Measurements from ENCODE around the gene XPOT.

The XPOT gene

GRCh38 chr12:64450057-64450640, 46.0 kb downstream of the XPOT start:
- H3K36me3 ChIP-seq (ENCODE audit: control insufficient read depth in 2 of 2, insufficient read depth in 2 of 2, low read length in 2 of 2) = peaks cover 11 to 14% of the 10 kb centered on the region in 2 donors
- H3K4me1 ChIP-seq (ENCODE audit: control insufficient read depth in 2 of 2, insufficient read depth in 2 of 2, low read length in 2 of 2) = peaks cover 6 to 14% of the 10 kb centered on the region in 2 donors
- no peak overlapping the region for H3K27ac ChIP-seq (ENCODE audit: low read depth in 2 of 2, low read length in 2 of 2)
- no peaks in the 10 kb centered on the region for H3K9me3 ChIP-seq (ENCODE audit: control insufficient read depth in 2 of 2, low read length in 2 of 2)
- no peak overlapping the region for H3K9ac ChIP-seq (ENCODE audit: low read depth in 1 of 2, low read length in 2 of 2)
- H3K27me3 ChIP-seq (ENCODE audit: control insufficient read depth in 2 of 2, insufficient read depth in 2 of 2, low read length in 2 of 2) = no peaks in the 10 kb centered on the region
- no peak overlapping the region for H3K4me3 ChIP-seq (ENCODE audit: low read length in 2 of 2)

- Histone ChIP-seq H3K4me3 (ENCODE audit: low read length in 2 of 2) (peak overlapping the region; percentile 73 to 82), H3K27me3 (ENCODE audit: control insufficient read depth in 2 of 2, insufficient read depth in 2 of 2, low read length in 2 of 2) (no peaks in the 10 kb centered on the region), H3K27ac (ENCODE audit: low read depth in 2 of 2, low read length in 2 of 2) (no peak overlapping the region), H3K9me3 (ENCODE audit: control insufficient read depth in 2 of 2, low read length in 2 of 2) (no peaks in the 10 kb centered on the region), H3K9ac (ENCODE audit: low read depth in 1 of 2, low read length in 2 of 2) (peak overlapping the region; percentile 72 to 93), H3K4me1 (ENCODE audit: control insufficient read depth in 2 of 2, insufficient read depth in 2 of 2, low read length in 2 of 2) (peaks cover 6 to 14% of the 10 kb centered on the region in 2 donors), H3K36me3 (ENCODE audit: control insufficient read depth in 2 of 2, insufficient read depth in 2 of 2, low read length in 2 of 2) (peaks cover 7 to 11% of the 10 kb centered on the region in 2 donors)
Observed at GRCh38 chr12:64450711-64451486, 46.7 kb downstream of the XPOT start.

DNA sequence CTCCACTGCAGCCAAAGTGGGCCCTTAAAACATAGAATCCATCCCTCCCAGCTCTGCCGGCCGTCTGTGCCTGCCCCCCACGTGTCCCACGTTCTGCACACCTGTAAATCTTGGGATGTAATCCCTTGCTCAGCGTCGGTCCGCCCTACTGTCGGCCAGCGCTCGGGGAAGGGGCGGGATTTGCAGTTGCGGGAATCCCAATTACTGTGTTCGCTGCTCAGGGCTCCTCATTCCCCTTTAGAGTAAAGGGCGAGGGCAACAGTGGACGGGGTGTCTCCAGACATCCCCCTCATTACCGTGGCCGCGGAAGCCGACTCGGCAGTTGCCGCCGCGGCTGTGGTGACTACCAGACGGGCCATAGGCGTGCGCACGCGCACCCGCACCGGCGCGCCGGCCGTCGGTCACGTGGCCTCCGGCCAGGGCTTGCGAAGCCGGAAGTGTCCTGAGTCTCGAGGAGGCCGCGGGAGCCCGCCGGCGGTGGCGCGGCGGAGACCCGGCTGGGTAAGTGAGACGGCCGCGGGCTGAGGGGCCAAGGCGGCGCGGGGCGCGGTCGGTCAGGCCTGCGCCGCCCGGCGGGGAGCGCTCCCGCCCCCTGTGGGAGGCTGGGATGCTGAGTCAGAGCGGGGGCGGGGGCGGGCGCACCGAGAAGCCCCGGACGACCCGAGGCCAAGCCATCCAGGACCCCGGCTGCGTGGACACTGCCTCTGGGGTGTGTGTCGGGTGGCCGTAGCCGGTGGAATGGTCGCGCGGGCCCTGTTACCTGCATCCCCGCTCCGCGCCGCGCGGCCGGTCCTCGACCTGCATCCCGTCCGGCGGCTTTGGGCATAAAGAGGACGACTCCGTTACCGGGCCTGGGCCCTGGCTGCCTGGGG, 47.7 kb downstream of the XPOT start, which contains the start of gene TBK1:
TSS of gene TBK1 (plus strand) at position 434 of the 872 bp plus-strand sequence. CDS start 3,751 bp downstream, outside the sequence.
- Histone ChIP-seq H3K4me3 (ENCODE audit: low read length in 2 of 2) (peak within 1 kb of the TSS; percentile 73 to 82), H3K27me3 (ENCODE audit: control insufficient read depth in 2 of 2, insufficient read depth in 2 of 2, low read length in 2 of 2) (no peaks in the 10 kb centered on the region), H3K27ac (ENCODE audit: low read depth in 2 of 2, low read length in 2 of 2) (peak within 1 kb of the TSS; percentile 89 to 94), H3K4me1 (ENCODE audit: control insufficient read depth in 2 of 2, insufficient read depth in 2 of 2, low read length in 2 of 2) (peaks cover 9 to 14% of the 10 kb centered on the region in 2 donors), H3K9me3 (ENCODE audit: control insufficient read depth in 2 of 2, low read length in 2 of 2) (no peaks in the 10 kb centered on the region), H3K36me3 (ENCODE audit: control insufficient read depth in 2 of 2, insufficient read depth in 2 of 2, low read length in 2 of 2) (peaks cover 0 to 10% of the 10 kb centered on the region in 2 donors), H3K9ac (ENCODE audit: low read depth in 1 of 2, low read length in 2 of 2) (peak within 1 kb of the TSS; percentile 72 to 93)

- Histone ChIP-seq H3K27ac (ENCODE audit: low read depth in 2 of 2, low read length in 2 of 2) (peak overlapping the region; percentile 89 to 94), H3K27me3 (ENCODE audit: control insufficient read depth in 2 of 2, insufficient read depth in 2 of 2, low read length in 2 of 2) (no peaks in the 10 kb centered on the region), H3K36me3 (ENCODE audit: control insufficient read depth in 2 of 2, insufficient read depth in 2 of 2, low read length in 2 of 2) (peaks cover 5 to 7% of the 10 kb centered on the region in 2 donors), H3K9me3 (ENCODE audit: control insufficient read depth in 2 of 2, low read length in 2 of 2) (no peaks in the 10 kb centered on the region), H3K4me1 (ENCODE audit: control insufficient read depth in 2 of 2, insufficient read depth in 2 of 2, low read length in 2 of 2) (peaks cover 9 to 14% of the 10 kb centered on the region in 2 donors), H3K4me3 (ENCODE audit: low read length in 2 of 2) (peak overlapping the region; percentile 73 to 82), H3K9ac (ENCODE audit: low read depth in 1 of 2, low read length in 2 of 2) (peak overlapping the region; percentile 72 to 93)
Observed at GRCh38 chr12:64452559-64453329, 48.6 kb downstream of the XPOT start.

DNA sequence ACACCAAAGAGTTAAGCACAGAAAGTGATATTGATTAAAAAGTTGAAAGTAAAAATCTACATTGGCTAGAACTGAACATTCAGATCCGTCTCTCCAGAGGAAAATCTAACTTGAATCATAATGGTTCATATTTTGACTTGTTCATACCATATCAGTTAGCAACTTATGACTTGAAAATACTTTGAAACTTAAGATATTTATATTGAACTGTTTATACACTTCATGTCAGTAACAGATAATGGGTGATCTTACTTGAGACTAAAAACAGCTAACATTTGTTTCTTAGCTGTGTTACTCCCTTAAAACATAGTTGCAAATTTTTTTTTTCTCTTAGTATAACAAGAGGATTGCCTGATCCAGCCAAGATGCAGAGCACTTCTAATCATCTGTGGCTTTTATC, 51.3 kb downstream of the XPOT start:
- Histone ChIP-seq H3K36me3 (ENCODE audit: control insufficient read depth in 2 of 2, insufficient read depth in 2 of 2, low read length in 2 of 2) (peaks cover 5 to 8% of the 10 kb centered on the region in 2 donors), H3K4me1 (ENCODE audit: control insufficient read depth in 2 of 2, insufficient read depth in 2 of 2, low read length in 2 of 2) (peaks cover 13 to 20% of the 10 kb centered on the region in 2 donors), H3K9ac (ENCODE audit: low read depth in 1 of 2, low read length in 2 of 2) (no peak overlapping the region), H3K27ac (ENCODE audit: low read depth in 2 of 2, low read length in 2 of 2) (no peak overlapping the region), H3K27me3 (ENCODE audit: control insufficient read depth in 2 of 2, insufficient read depth in 2 of 2, low read length in 2 of 2) (no peaks in the 10 kb centered on the region), H3K4me3 (ENCODE audit: low read length in 2 of 2) (no peak overlapping the region), H3K9me3 (ENCODE audit: control insufficient read depth in 2 of 2, low read length in 2 of 2) (no peaks in the 10 kb centered on the region)

GRCh38 chr12:64456119-64456518, 51.9 kb downstream of the XPOT start:
- Histone ChIP-seq H3K27me3 (ENCODE audit: control insufficient read depth in 2 of 2, insufficient read depth in 2 of 2, low read length in 2 of 2) (no peaks in the 10 kb centered on the region), H3K9ac (ENCODE audit: low read depth in 1 of 2, low read length in 2 of 2) (no peak overlapping the region), H3K4me3 (ENCODE audit: low read length in 2 of 2) (no peak overlapping the region), H3K27ac (ENCODE audit: low read depth in 2 of 2, low read length in 2 of 2) (no peak overlapping the region), H3K36me3 (ENCODE audit: control insufficient read depth in 2 of 2, insufficient read depth in 2 of 2, low read length in 2 of 2) (peaks cover 5 to 8% of the 10 kb centered on the region in 2 donors), H3K4me1 (ENCODE audit: control insufficient read depth in 2 of 2, insufficient read depth in 2 of 2, low read length in 2 of 2) (peaks cover 12 to 18% of the 10 kb centered on the region in 2 donors), H3K9me3 (ENCODE audit: control insufficient read depth in 2 of 2, low read length in 2 of 2) (no peaks in the 10 kb centered on the region)

- Histone ChIP-seq H3K36me3 (ENCODE audit: control insufficient read depth in 2 of 2, insufficient read depth in 2 of 2, low read length in 2 of 2) (peaks cover 8 to 14% of the 10 kb centered on the region in 2 donors), H3K4me1 (ENCODE audit: control insufficient read depth in 2 of 2, insufficient read depth in 2 of 2, low read length in 2 of 2) (peaks cover 7 to 16% of the 10 kb centered on the region in 2 donors), H3K27me3 (ENCODE audit: control insufficient read depth in 2 of 2, insufficient read depth in 2 of 2, low read length in 2 of 2) (no peaks in the 10 kb centered on the region), H3K27ac (ENCODE audit: low read depth in 2 of 2, low read length in 2 of 2) (no peak overlapping the region), H3K9ac (ENCODE audit: low read depth in 1 of 2, low read length in 2 of 2) (no peak overlapping the region), H3K4me3 (ENCODE audit: low read length in 2 of 2) (no peak overlapping the region), H3K9me3 (ENCODE audit: control insufficient read depth in 2 of 2, low read length in 2 of 2) (no peaks in the 10 kb centered on the region)
Observed at GRCh38 chr12:64457032-64457431, 52.8 kb downstream of the XPOT start.

GRCh38 chr12:64457466-64457865, 53.3 kb downstream of the XPOT start:
- Histone ChIP-seq H3K4me3 (ENCODE audit: low read length in 2 of 2) (no peak overlapping the region), H3K27me3 (ENCODE audit: control insufficient read depth in 2 of 2, insufficient read depth in 2 of 2, low read length in 2 of 2) (no peaks in the 10 kb centered on the region), H3K9me3 (ENCODE audit: control insufficient read depth in 2 of 2, low read length in 2 of 2) (no peaks in the 10 kb centered on the region), H3K27ac (ENCODE audit: low read depth in 2 of 2, low read length in 2 of 2) (no peak overlapping the region), H3K36me3 (ENCODE audit: control insufficient read depth in 2 of 2, insufficient read depth in 2 of 2, low read length in 2 of 2) (peaks cover 8 to 14% of the 10 kb centered on the region in 2 donors), H3K4me1 (ENCODE audit: control insufficient read depth in 2 of 2, insufficient read depth in 2 of 2, low read length in 2 of 2) (peaks cover 7 to 16% of the 10 kb centered on the region in 2 donors), H3K9ac (ENCODE audit: low read depth in 1 of 2, low read length in 2 of 2) (no peak overlapping the region)

DNA sequence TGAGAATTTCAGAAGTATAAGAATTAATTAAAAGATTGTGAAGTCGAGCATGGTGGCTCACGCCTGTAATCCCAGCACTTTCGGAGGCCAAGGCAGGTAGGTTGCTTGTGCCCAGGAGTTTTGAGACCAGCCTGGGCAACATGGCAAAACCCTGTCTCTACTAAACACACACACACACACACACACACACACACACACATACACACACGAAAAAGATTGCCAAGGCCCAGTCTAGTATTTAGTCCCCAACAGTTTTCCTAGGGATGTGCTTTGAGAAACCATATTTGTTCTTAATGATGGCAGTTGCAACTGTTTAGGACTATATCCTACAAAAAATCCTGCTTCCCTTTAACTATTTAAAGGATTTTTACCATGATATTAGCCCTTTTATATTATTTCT, 53.7 kb downstream of the XPOT start:
- peaks cover 7 to 15% of the 10 kb centered on the region in 2 donors for H3K4me1 ChIP-seq (ENCODE audit: control insufficient read depth in 2 of 2, insufficient read depth in 2 of 2, low read length in 2 of 2)
- no peak overlapping the region for H3K9ac ChIP-seq (ENCODE audit: low read depth in 1 of 2, low read length in 2 of 2)
- no peaks in the 10 kb centered on the region for H3K9me3 ChIP-seq (ENCODE audit: control insufficient read depth in 2 of 2, low read length in 2 of 2)
- H3K27me3 ChIP-seq (ENCODE audit: control insufficient read depth in 2 of 2, insufficient read depth in 2 of 2, low read length in 2 of 2) = no peaks in the 10 kb centered on the region
- H3K4me3 ChIP-seq (ENCODE audit: low read length in 2 of 2) = no peak overlapping the region
- H3K36me3 ChIP-seq (ENCODE audit: control insufficient read depth in 2 of 2, insufficient read depth in 2 of 2, low read length in 2 of 2) = peaks cover 8 to 14% of the 10 kb centered on the region in 2 donors
- no peak overlapping the region for H3K27ac ChIP-seq (ENCODE audit: low read depth in 2 of 2, low read length in 2 of 2)

Data from mucosa of rectum (tissue), 2 donors.